ENCODE results near the gene RHOBTB1.

The RHOBTB1 gene

GRCh38 chr10:60937022-60937421 lies 7.0 kb downstream of the RHOBTB1 start:
- no peaks in the 10 kb centered on the region for H3K9me3 ChIP-seq (ENCODE audit: control insufficient read depth, insufficient read depth, low read length)
- H3K27ac ChIP-seq (ENCODE audit: low read depth, low read length) = no peak overlapping the region
- no peaks in the 10 kb centered on the region for H4K20me1 ChIP-seq (ENCODE audit: control insufficient read depth, insufficient read depth, low read depth, low read length)
- no peaks in the 10 kb centered on the region for H3K9me2 ChIP-seq (replicated peaks; ENCODE audit: control insufficient read depth, low read length)
- no peak overlapping the region for H3K4me3 ChIP-seq (ENCODE audit: low read length)
- H3K4me1 ChIP-seq (ENCODE audit: control insufficient read depth, low read length) = no peaks in the 10 kb centered on the region
- no peaks in the 10 kb centered on the region for H3F3A ChIP-seq (ENCODE audit: control insufficient read depth, insufficient read depth)
- no peak overlapping the region for H3K4me2 ChIP-seq (ENCODE audit: low read length)
- H3K36me3 ChIP-seq (ENCODE audit: control insufficient read depth, low read length) = no peaks in the 10 kb centered on the region
- peaks cover 14% of the 10 kb centered on the region for H3K27me3 ChIP-seq (ENCODE audit: control insufficient read depth, low read length)
- H3K79me2 ChIP-seq (ENCODE audit: control insufficient read depth, low read length) = no peaks in the 10 kb centered on the region
- TF ChIP-seq EZH2phosphoT487 (IDR thresholded peaks at IDR 0.05; ENCODE audit: borderline replicate concordance, low read length) (no peak), CTCF (IDR thresholded peaks at IDR 0.05; ENCODE audit: low read depth, low read length, poor library complexity, severe bottlenecking) (no peak)

- H3K4me2 ChIP-seq (ENCODE audit: low read length) = no peak overlapping the region
- no peaks in the 10 kb centered on the region for H3K4me1 ChIP-seq (ENCODE audit: control insufficient read depth, low read length)
- TF ChIP-seq EZH2phosphoT487 (IDR thresholded peaks at IDR 0.05; ENCODE audit: borderline replicate concordance, low read length) (no peak), CTCF (IDR thresholded peaks at IDR 0.05; ENCODE audit: low read depth, low read length, poor library complexity, severe bottlenecking) (no peak)
- H3K4me3 ChIP-seq (ENCODE audit: low read length) = no peak overlapping the region
- no peaks in the 10 kb centered on the region for H3K9me3 ChIP-seq (ENCODE audit: control insufficient read depth, insufficient read depth, low read length)
- H3K36me3 ChIP-seq (ENCODE audit: control insufficient read depth, low read length) = no peaks in the 10 kb centered on the region
- no peak overlapping the region for H3K27ac ChIP-seq (ENCODE audit: low read depth, low read length)
- no peaks in the 10 kb centered on the region for H3K9me2 ChIP-seq (replicated peaks; ENCODE audit: control insufficient read depth, low read length)
- no peaks in the 10 kb centered on the region for H3K27me3 ChIP-seq (ENCODE audit: control insufficient read depth, low read length)
- no peaks in the 10 kb centered on the region for H4K20me1 ChIP-seq (ENCODE audit: control insufficient read depth, insufficient read depth, low read depth, low read length)
- no peaks in the 10 kb centered on the region for H3K79me2 ChIP-seq (ENCODE audit: control insufficient read depth, low read length)
- no peaks in the 10 kb centered on the region for H3F3A ChIP-seq (ENCODE audit: control insufficient read depth, insufficient read depth)
These were observed 9.5 kb downstream of the RHOBTB1 start for GRCh38 chr10:60934215-60935175.

- H3K4me3 ChIP-seq (ENCODE audit: low read length) = no peak overlapping the region
- no peaks in the 10 kb centered on the region for H3K79me2 ChIP-seq (ENCODE audit: control insufficient read depth, low read length)
- no peaks in the 10 kb centered on the region for H3K9me3 ChIP-seq (ENCODE audit: control insufficient read depth, insufficient read depth, low read length)
- H3F3A ChIP-seq (ENCODE audit: control insufficient read depth, insufficient read depth) = no peaks in the 10 kb centered on the region
- no peak overlapping the region for H3K4me2 ChIP-seq (ENCODE audit: low read length)
- H3K4me1 ChIP-seq (ENCODE audit: control insufficient read depth, low read length) = no peaks in the 10 kb centered on the region
- H3K9me2 ChIP-seq (replicated peaks; ENCODE audit: control insufficient read depth, low read length) = no peaks in the 10 kb centered on the region
- H3K27me3 ChIP-seq (ENCODE audit: control insufficient read depth, low read length) = no peaks in the 10 kb centered on the region
- H4K20me1 ChIP-seq (ENCODE audit: control insufficient read depth, insufficient read depth, low read depth, low read length) = no peaks in the 10 kb centered on the region
- H3K36me3 ChIP-seq (ENCODE audit: control insufficient read depth, low read length) = no peaks in the 10 kb centered on the region
- H3K27ac ChIP-seq (ENCODE audit: low read depth, low read length) = no peak overlapping the region
- no peak for TF ChIP-seq EZH2phosphoT487 (IDR thresholded peaks at IDR 0.05; ENCODE audit: borderline replicate concordance, low read length)
- TF ChIP-seq CTCF (IDR thresholded peaks at IDR 0.05; ENCODE audit: low read depth, low read length, poor library complexity, severe bottlenecking) = no peak
These were observed 11.2 kb downstream of the RHOBTB1 start for GRCh38 chr10:60932756-60933155.

Measured in DOHH2 (cell line).